Activated CD4-positive, alpha-beta memory T cell treated with anti-CD3 and anti-CD28 coated beads, Interleukin-2, amount 10 ng/mL, durations not matched to agents 7 days and 5 days (primary cell): ENCODE results near the gene RMND1. TPM values are rescaled to one million over a fixed set of nuclear protein-coding genes. Genes with fewer than 3 reads are reported as not detected.

ENCODE experiments used
- CTCF ChIA-PET: fragments of 350-600 bp; sonication (Branson Sonifier 250); formaldehyde crosslinking; loops from one replicate; lab custom pipeline; 2021; ENCODE audit warnings: antibody characterized with exemption, inconsistent platforms; lab: Charles Lee
- POLR2A ChIA-PET: fragments of 350-600 bp; sonication (Branson Sonifier 250); formaldehyde crosslinking; loops from one replicate; lab custom pipeline; 2021; ENCODE audit warnings: antibody characterized with exemption; lab: Charles Lee
- DNase-seq: peaks from one replicate; pipeline ENCODE4 v3.0.0-alpha.2; 2020
- H3K27ac Mint-ChIP-seq: one replicate; pipeline ENCODE4 v1.8.0; 2021; ENCODE audit warnings: mild to moderate bottlenecking, mixed read lengths
- H3K27me3 Mint-ChIP-seq: one replicate; pipeline ENCODE4 v1.8.0; 2021; ENCODE audit warnings: mixed read lengths
- H3K36me3 Mint-ChIP-seq: one replicate; pipeline ENCODE4 v1.8.0; 2021; ENCODE audit warnings: low read depth, mixed read lengths
- H3K4me1 Mint-ChIP-seq: one replicate; pipeline ENCODE4 v1.8.0; 2021; ENCODE audit warnings: mixed read lengths
- H3K4me3 Mint-ChIP-seq: one replicate; pipeline ENCODE4 v1.8.0; 2021; ENCODE audit warnings: mild to moderate bottlenecking, mixed read lengths
- H3K9me3 Mint-ChIP-seq: one replicate; pipeline ENCODE4 v1.8.0; 2021; ENCODE audit warnings: mixed read lengths
- total RNA-seq, 2 experiments: library from RNA; stranded (reverse); gene quantifications; one replicate each; pipeline ENCODE4 v1.2.3, GENCODE V29; 2021

The RMND1 gene, protein sequence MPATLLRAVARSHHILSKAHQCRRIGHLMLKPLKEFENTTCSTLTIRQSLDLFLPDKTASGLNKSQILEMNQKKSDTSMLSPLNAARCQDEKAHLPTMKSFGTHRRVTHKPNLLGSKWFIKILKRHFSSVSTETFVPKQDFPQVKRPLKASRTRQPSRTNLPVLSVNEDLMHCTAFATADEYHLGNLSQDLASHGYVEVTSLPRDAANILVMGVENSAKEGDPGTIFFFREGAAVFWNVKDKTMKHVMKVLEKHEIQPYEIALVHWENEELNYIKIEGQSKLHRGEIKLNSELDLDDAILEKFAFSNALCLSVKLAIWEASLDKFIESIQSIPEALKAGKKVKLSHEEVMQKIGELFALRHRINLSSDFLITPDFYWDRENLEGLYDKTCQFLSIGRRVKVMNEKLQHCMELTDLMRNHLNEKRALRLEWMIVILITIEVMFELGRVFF
- total RNA-seq, result 10 to 100 TPM; 18.7 to 22.6 TPM

DNA sequence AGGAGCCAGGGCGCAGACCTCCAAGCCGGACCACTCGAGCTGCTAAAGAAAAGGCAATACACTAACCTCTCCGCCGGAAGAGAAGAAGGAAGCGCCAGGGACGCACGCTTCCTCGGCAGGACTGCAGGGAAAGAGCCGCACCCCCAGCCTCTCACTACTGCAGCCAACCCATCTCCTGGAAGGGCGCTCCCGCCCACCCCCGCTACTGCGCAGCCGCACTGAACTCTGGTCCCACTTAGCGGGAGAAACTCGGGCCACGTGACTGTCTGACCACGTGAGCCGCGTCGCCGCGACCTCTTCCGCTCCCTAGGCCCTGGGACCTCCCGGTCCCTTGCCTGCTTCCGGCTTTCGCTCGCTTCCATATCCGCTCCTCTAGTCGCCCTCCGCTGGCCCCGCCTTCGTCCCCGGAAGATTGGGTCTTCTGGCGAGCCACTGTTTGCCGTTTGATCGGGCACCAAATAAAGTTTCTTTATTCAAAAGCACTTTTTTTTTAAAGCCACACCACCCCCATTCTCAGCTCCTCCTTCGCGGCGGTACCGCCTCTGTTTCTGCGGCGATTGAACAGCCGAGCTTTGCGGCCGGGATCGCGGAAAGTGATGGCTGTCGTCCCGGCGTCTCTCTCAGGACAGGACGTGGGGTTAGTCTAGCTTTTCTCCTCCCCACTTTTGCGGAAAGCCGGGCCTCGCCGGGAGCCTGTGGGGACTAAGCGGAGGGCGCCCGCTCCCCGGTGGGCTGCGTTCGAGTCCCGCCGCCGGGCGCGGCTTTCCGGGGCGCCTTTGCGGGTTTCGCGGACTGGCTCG, at the start of gene RMND1:
Gene RMND1, minus strand, starts transcription at position 177 of the 800 bp plus-strand sequence. CDS start 6,315 bp downstream, outside the sequence.
- no peaks in the 10 kb centered on the region for H3K9me3 Mint-ChIP-seq
- peaks cover 37% of the 10 kb centered on the region for H3K36me3 Mint-ChIP-seq
- POLR2A ChIA-PET, result interaction anchor here (0.6 to 3.5 kb wide), 20 partner anchors 9 to 850 kb away, joined by 3 to 66 read pairs (median 6); partner anchors contain the start of gene ZBTB2
- CTCF ChIA-PET, result interaction anchor here (1.3 to 2.0 kb wide), 7 partner anchors 10 to 128 kb away, joined by 3 to 12 read pairs (median 6); no protein-coding TSS in a partner anchor
- DNase-seq, result peak; percentile 100
- no peaks in the 10 kb centered on the region for H3K27me3 Mint-ChIP-seq
- peaks cover 32% of the 10 kb centered on the region for H3K4me1 Mint-ChIP-seq
- H3K27ac Mint-ChIP-seq, result peak within 1 kb of the TSS; percentile 89
- H3K4me3 Mint-ChIP-seq, result peak within 1 kb of the TSS; percentile 94

DNA sequence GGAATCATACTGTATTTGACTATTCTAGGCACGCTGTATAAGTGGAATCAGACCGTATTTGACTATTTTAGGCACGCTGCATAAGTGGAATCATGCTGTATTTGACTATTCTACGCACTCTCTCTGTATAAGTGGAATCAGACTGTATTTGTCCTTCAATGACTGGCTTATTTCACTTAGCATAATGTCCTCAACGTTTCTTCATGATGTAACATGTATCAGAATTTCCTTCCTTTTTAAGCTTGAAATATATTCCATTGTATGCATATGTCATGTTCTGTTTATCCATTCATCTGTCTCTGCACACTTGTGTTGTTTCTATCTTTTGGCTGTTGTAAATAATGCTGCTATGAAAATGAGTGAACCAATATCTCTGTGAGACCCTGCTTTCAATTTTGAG, 47.6 kb upstream of the RMND1 start:
- DNase-seq, result no peak
- H3K27ac Mint-ChIP-seq, result no peak overlapping the region
- H3K9me3 Mint-ChIP-seq, result no peaks in the 10 kb centered on the region
- H3K27me3 Mint-ChIP-seq, result peaks cover 40% of the 10 kb centered on the region
- H3K4me3 Mint-ChIP-seq, result no peak overlapping the region
- peaks cover 13% of the 10 kb centered on the region for H3K4me1 Mint-ChIP-seq
- POLR2A ChIA-PET, result no interaction called here
- H3K36me3 Mint-ChIP-seq, result no peaks in the 10 kb centered on the region
- CTCF ChIA-PET, result no interaction called here

DNA sequence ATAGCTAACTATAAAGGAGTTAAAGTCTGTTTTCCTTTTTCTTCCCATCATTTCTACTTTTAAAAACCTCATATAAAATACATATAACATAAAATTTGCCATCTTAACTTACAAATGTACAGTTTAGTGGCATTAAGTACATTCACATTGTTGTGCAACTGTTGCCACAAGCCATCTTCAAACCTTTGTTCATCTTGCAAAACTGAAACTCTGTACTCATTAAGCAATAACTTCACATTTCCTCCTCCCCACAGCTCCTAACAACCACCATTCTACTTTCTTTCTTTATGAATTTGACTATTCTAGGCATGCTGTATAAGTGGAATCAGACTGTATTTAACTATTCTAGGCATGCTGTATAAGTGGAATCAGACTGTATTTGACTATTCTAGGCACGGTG, 46.4 kb upstream of the RMND1 start:
- POLR2A ChIA-PET, result interaction anchor here (0.9 to 1.1 kb wide), 2 partner anchors 12 to 46 kb away, joined by 3 to 4 read pairs; partner anchors contain the start of gene RMND1
- CTCF ChIA-PET, result no interaction called here
- Mint-ChIP-seq H3K36me3 (no peaks in the 10 kb centered on the region), H3K4me3 (no peak overlapping the region), H3K4me1 (peaks cover 17% of the 10 kb centered on the region), H3K27me3 (peaks cover 46% of the 10 kb centered on the region), H3K27ac (no peak overlapping the region), H3K9me3 (no peaks in the 10 kb centered on the region)
- DNase-seq, result no peak

DNA sequence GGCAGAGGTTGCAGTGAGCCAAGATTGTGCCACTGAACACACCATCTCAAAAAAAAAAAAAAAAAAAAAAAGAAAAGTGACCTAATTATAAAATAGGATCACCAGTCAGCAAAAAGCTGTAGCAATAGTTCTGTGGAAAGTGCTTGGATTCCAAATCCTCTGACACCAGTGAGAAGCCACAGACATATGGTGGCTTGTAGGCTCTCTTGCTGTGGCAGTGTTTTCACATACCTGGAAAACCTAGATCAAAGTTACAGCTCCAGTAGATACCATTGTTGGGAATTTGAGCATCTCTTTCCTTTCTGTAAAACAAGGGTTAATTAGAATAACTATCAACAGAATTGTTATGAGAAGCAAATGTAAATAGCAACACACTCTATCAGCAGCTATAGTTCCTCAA, 46.0 kb upstream of the RMND1 start:
- Mint-ChIP-seq H3K4me3 (no peak overlapping the region), H3K36me3 (no peaks in the 10 kb centered on the region), H3K4me1 (peaks cover 19% of the 10 kb centered on the region), H3K27me3 (peaks cover 50% of the 10 kb centered on the region), H3K27ac (no peak overlapping the region), H3K9me3 (no peaks in the 10 kb centered on the region)
- ChIA-PET CTCF (no interaction called here), POLR2A (interaction anchor here (0.9 to 1.1 kb wide), 2 partner anchors 12 to 46 kb away, joined by 3 to 4 read pairs; partner anchors contain the start of gene RMND1)
- DNase-seq, result no peak

DNA sequence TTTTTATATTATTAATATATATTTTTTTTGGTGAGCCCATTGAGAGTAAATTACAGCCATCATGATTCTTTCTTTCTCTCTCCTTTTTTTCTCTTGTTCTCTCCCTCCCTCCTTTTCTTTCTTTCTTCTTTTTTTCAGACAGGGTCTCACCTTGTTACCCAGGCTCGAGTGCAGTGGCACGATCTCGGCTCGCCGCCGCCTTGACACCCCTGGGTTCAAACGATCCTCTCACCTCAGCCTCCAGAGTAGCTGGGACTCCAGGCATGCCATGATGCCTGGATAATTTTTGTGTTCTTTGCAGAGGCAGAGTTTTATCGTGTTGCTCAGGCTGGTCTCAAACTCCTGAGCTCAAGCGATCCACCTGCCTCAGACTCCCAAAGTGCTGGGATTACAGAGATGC, 43.5 kb upstream of the RMND1 start:
- POLR2A ChIA-PET, result interaction anchor here (1.8 kb wide), 1 partner anchor 13 kb away, joined by 5 read pairs; no protein-coding TSS in a partner anchor
- no peak overlapping the region for H3K27ac Mint-ChIP-seq
- H3K27me3 Mint-ChIP-seq, result peaks cover 56% of the 10 kb centered on the region
- H3K4me1 Mint-ChIP-seq, result peaks cover 17% of the 10 kb centered on the region
- DNase-seq, result no peak
- CTCF ChIA-PET, result no interaction called here
- no peak overlapping the region for H3K4me3 Mint-ChIP-seq
- H3K9me3 Mint-ChIP-seq, result no peaks in the 10 kb centered on the region
- no peaks in the 10 kb centered on the region for H3K36me3 Mint-ChIP-seq

DNA sequence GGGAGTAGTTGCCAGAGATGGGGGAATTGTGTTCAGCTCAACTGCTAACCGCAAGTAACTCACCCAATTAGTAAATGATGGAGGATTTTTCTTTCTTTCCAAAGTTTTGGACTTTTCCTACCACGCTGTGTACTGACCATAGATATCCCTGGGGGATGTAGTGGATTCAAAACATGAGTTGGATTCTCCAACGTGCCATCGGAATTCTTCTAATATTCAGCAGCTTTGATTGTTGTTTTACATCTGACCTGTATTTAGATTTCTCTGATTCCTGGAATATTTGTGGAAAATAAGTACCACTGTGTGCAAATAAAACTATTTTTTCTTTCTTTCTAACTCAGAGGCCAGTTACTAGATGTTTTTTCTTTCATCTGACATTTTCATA, 43.0 kb upstream of the RMND1 start:
- DNase-seq, result no peak
- no peak overlapping the region for H3K27ac Mint-ChIP-seq
- peaks cover 17% of the 10 kb centered on the region for H3K4me1 Mint-ChIP-seq
- CTCF ChIA-PET, result no interaction called here
- no peaks in the 10 kb centered on the region for H3K9me3 Mint-ChIP-seq
- POLR2A ChIA-PET, result interaction anchor here (1.8 kb wide), 1 partner anchor 13 kb away, joined by 5 read pairs; no protein-coding TSS in a partner anchor
- no peaks in the 10 kb centered on the region for H3K36me3 Mint-ChIP-seq
- peaks cover 55% of the 10 kb centered on the region for H3K27me3 Mint-ChIP-seq
- peak overlapping the region; percentile 68 for H3K4me3 Mint-ChIP-seq

DNA sequence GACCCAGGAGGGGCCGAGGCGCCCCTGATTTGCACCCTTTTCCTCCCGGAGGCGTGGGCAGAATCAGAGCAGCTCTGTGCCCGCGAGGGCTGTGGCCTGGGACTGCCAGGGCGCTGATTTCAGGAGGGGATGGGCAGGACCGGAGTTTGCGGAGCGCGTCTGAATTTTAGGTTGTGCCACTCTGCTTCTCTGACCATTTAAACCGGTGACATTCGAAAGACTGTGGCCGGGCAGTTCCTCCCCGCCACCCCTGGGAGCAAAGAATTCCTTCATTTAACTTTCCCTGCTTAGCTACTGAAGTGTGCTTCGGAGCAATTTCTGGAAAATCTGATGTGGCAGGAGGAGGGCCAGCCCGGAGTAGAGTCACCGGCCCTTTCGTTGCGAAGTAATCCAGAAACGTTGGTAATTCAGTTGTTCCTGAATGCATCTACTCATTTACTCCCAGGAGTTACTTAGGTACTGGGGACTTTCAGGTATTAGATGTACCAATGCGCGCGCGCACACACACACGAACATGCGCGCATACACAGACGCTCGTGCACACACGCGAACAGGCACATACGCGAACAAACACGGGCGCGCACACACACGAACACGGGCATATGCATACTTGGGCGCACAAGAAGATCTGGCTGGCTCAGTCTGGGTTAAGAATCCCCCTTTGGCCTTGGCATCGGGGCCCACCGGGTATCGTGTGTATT, 42.5 kb upstream of the RMND1 start:
- CTCF ChIA-PET, result no interaction called here
- Mint-ChIP-seq H3K27me3 (peaks cover 49% of the 10 kb centered on the region), H3K4me1 (peaks cover 17% of the 10 kb centered on the region), H3K4me3 (peak overlapping the region; percentile 68), H3K36me3 (no peaks in the 10 kb centered on the region), H3K27ac (no peak overlapping the region), H3K9me3 (no peaks in the 10 kb centered on the region)
- POLR2A ChIA-PET, result interaction anchor here (1.8 kb wide), 1 partner anchor 12 kb away, joined by 5 read pairs; no protein-coding TSS in a partner anchor
- DNase-seq, result peak; percentile 35

DNA sequence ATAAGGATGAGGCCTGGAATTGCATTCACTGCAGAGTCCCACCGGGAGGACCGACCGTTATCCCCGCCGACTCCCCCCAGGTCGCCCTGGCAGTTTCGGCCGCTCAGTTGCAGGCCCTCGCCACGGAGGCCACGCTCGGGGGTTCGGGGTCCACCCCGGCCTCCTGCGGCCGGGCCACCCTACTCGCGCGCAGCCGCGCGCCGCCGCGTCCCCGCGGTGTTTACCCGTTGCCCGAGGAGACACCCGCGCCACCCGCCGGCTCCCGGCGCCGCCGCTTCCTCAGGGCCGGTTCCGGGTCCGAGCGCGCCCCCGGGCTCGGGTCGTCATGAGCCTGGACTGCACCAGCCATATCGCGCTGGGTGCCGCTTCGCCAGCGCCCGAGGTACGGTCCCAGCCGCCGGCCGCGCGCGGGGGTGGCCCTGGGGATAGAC, 41.9 kb upstream of the RMND1 start, which contains the start of gene CCDC170:
Gene CCDC170, plus strand, starts transcription at position 214 of the 431 bp plus-strand sequence. Its CDS starts 112 bp downstream, at position 326.
- no peaks in the 10 kb centered on the region for H3K36me3 Mint-ChIP-seq
- H3K27ac Mint-ChIP-seq, result no peak within 1 kb of the TSS
- peak; percentile 24 for DNase-seq
- H3K4me3 Mint-ChIP-seq, result peak within 1 kb of the TSS; percentile 68
- CTCF ChIA-PET, result no interaction called here
- H3K4me1 Mint-ChIP-seq, result peaks cover 17% of the 10 kb centered on the region
- peaks cover 53% of the 10 kb centered on the region for H3K27me3 Mint-ChIP-seq
- no peaks in the 10 kb centered on the region for H3K9me3 Mint-ChIP-seq
- POLR2A ChIA-PET, result interaction anchor here (1.8 kb wide), 1 partner anchor 12 kb away, joined by 5 read pairs; no protein-coding TSS in a partner anchor

DNA sequence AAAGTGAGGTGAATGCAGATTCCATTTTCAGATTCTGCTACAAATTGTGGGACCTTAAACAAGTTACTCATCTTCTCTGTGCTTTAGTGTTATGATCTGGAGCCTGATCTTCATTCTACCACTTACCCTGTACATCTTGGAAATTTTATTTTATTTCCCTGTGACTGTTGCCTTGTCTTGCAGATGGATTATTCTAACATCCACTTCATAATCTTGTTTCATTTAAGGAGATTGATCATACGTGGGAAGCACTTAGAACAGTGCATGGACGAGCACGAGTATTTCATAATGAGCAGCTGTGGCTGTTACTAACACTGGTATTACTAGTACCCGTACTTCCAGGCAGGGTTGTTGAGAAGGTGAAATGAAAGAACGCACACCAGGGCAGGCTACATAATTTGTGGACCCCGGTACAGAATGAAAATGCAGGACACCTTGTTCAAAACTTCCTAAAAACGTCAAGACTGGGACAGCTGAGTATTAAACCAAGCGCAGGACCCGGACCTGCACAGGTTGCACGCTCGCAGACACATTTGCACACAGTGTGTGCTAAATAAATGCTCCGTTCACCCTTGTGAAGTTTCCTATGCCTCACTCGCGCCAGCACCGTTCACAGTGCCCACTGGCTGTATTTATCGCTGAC, 41.4 kb upstream of the RMND1 start:
- H3K4me3 Mint-ChIP-seq, result peak overlapping the region; percentile 57
- ChIA-PET POLR2A (interaction anchor here (1.6 kb wide), 1 partner anchor 11 kb away, joined by 3 read pairs; no protein-coding TSS in a partner anchor), CTCF (no interaction called here)
- H3K27ac Mint-ChIP-seq, result no peak overlapping the region
- H3K36me3 Mint-ChIP-seq, result no peaks in the 10 kb centered on the region
- peaks cover 54% of the 10 kb centered on the region for H3K27me3 Mint-ChIP-seq
- H3K4me1 Mint-ChIP-seq, result peaks cover 13% of the 10 kb centered on the region
- DNase-seq, result no peak
- no peaks in the 10 kb centered on the region for H3K9me3 Mint-ChIP-seq

DNA sequence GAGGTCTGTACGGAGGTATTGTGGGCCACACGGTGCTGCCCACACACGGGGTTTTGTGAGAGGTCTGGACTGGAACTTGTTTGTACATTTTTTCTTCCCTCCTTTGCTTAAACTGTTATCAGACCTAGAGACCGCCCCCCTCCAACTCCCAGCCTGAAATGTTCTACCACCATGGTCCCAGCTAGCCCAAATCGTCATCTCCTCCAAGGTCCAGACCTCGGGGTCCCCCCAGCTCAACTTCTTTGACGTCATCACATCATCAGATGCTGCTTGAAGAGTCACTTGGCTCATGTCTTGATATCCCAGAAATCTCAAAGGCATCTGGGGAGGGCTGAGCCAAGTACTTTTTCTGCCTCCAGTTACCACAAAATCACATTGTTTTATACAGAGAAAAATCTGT, 39.1 kb upstream of the RMND1 start:
- Mint-ChIP-seq H3K27me3 (peaks cover 42% of the 10 kb centered on the region), H3K27ac (no peak overlapping the region), H3K9me3 (no peaks in the 10 kb centered on the region), H3K36me3 (no peaks in the 10 kb centered on the region), H3K4me1 (peaks cover 13% of the 10 kb centered on the region), H3K4me3 (no peak overlapping the region)
- POLR2A ChIA-PET, result no interaction called here
- CTCF ChIA-PET, result interaction anchor here (0.9 kb wide), 1 partner anchor 11 kb away, joined by 3 read pairs; no protein-coding TSS in a partner anchor
- DNase-seq, result no peak

DNA sequence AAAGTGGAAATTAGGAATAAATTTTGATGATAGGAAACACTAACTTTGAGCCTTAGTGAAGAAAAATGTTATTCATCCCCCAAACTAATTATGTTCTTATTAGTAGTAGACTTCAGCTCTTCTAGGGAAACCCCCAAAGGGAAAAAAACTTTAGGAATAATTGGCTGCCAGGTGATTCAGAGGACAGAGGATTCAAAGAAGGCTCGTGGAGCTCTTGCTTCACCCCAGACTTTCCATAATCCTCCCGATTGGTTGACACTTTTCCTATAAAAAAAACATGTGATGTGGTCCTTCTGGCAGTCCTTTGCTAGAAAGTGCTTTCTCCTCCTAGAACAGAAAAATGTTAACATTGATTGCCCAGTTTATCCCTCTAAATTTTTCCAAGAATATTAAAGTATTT, 36.3 kb upstream of the RMND1 start:
- DNase-seq, result no peak
- ChIA-PET POLR2A (no interaction called here), CTCF (interaction anchor here (1.5 kb wide), 1 partner anchor 14 kb away, joined by 3 read pairs; no protein-coding TSS in a partner anchor)
- peaks cover 4% of the 10 kb centered on the region for H3K4me1 Mint-ChIP-seq
- no peak overlapping the region for H3K27ac Mint-ChIP-seq
- peaks cover 21% of the 10 kb centered on the region for H3K27me3 Mint-ChIP-seq
- no peak overlapping the region for H3K4me3 Mint-ChIP-seq
- no peaks in the 10 kb centered on the region for H3K9me3 Mint-ChIP-seq
- H3K36me3 Mint-ChIP-seq, result no peaks in the 10 kb centered on the region

DNA sequence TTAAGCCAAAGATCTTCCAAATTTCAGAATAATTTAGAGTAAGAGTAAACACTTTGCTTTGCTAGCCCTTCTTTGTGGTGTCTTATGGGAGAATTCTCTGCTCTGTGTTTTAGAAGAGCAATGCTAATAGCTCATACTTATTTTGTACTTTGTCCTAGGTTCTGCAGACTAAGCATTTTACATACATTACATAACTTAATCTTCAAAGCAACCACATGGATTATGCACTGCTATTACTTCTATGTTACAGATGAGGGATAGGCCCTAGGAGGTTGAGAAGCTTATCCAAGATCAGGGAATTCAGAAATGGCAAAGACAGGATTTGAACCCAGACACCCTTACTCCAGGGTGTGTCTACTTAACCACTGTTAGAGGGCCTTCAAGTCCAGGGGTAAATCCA, 32.1 kb upstream of the RMND1 start:
- Mint-ChIP-seq H3K27ac (no peak overlapping the region), H3K36me3 (no peaks in the 10 kb centered on the region), H3K4me1 (peaks cover 22% of the 10 kb centered on the region), H3K4me3 (no peak overlapping the region), H3K9me3 (no peaks in the 10 kb centered on the region), H3K27me3 (peaks cover 3% of the 10 kb centered on the region)
- ChIA-PET CTCF (no interaction called here), POLR2A (no interaction called here)
- no peak for DNase-seq
